GM21576 (cell line): ENCODE data around the gene FBH1.
"Not testable (repeated sequence)": the region's sequence is repeated elsewhere in the genome, so short reads cannot be mapped to it uniquely, and the experiment has no call there.

Experiments
- ATAC-seq: cut with Tn5 transposase; IDR thresholded peaks from one replicate; pipeline ENCODE4 v1.9.1; 2021; ENCODE audit warnings: mild to moderate bottlenecking, moderate library complexity; ENCODE audit not compliant: unreplicated experiment

The FBH1 gene

DNA sequence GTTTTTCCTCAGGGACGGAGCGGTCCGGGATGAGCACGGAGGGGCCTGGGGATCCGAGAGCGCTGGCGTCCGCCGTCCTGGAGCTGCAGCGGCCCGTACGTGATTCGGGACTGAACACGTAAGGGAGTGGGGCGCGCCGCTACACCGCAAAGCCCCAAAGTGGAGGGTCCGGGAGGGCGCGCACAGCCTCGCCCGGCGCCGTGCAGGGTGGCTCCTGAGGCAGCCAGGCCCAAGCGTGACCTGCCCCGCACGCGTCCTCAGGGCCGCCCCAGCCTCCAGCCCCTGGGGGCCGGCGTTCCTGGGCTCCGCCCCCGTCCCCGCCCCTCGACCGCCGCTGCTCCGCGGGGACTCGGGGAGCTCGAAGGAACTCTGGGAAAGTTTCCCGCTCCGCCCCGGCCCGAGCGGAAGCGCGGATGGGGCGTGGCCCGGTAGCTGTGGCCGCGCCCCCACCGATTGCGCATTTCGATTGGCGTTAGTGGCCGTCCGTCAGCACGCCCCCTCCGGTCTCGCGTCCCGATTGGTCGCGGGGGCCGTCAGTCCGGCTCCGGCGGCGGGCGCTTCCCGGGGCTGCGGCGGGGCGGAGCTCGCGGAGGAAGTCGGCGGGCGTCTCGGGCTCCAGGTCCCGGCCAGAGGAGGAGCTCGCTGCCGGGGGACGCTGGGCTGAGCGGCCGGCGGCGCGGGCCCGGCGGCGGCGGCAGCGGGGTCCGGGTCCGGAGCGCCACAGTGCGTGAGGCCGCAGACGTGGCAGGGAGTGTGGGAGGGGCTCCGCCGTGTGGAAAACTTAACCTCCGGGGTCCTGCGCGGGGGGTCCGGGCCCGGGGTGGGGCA, at the start of gene FBH1, which contains the start of gene ANKRD16:
Gene FBH1 (plus strand): TSS at position 620 of the 828 bp plus-strand sequence. CDS start 103 bp downstream, at position 723.
Gene ANKRD16 (minus strand): TSS at position 270 of the 828 bp plus-strand sequence. CDS start 539 bp downstream, outside the sequence.
- peak; percentile 83 for ATAC-seq

- peak; percentile 71 for ATAC-seq
These were observed 49.4 kb upstream of the FBH1 start for GRCh38 chr10:5840314-5841307.

DNA sequence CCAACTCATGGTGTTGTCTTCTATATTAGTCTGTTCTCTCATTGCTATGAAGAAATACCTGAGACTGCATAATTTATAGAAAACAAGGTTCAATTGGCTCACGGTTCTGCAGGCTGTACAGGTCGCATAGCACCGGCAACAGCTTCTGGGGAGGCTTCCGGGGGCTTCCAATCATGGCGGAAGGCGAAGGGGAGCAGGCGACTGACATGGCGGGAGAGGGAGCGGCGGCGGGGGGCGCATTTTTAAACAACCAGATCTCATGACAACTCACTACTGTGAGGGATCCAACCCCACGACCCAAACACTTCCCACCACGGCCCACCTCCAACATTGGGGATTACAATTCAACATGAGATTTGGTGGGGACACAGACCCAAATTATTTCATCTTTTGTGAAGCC, 48.1 kb upstream of the FBH1 start:
- no peak for ATAC-seq

DNA sequence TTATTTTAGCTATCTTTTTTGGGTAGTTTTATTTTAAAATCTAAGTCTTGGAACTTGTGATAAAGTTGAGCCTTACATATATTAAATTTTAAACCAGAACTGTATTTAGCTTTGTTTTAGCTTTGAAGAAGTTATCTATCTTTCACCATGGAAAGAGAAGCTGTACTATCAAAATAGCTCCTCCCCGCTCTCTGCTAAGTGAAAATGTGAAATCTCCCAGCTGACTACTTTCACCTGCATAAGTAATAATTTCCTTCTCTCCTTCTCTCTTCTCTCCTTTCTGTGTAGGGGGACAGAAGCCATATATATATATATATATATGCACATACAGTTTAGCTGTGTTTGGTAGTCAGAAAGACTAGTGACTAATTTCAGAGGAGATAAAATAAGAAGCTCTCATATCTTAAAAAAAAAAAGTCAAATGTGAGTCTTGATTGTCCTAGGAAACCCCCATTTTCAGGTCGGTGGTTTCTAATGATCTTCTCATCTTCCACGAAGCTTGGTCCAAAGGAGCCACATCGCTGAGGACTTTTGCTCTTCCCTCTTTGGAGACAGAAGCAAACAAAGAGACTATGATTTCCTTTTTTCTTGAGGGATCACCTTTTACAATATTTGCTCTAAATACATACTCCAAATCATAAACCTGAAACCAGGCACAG, 46.2 kb upstream of the FBH1 start:
- no peak for ATAC-seq

GRCh38 chr10:5844345-5845055, 45.5 kb upstream of the FBH1 start:
- ATAC-seq, result no peak

DNA sequence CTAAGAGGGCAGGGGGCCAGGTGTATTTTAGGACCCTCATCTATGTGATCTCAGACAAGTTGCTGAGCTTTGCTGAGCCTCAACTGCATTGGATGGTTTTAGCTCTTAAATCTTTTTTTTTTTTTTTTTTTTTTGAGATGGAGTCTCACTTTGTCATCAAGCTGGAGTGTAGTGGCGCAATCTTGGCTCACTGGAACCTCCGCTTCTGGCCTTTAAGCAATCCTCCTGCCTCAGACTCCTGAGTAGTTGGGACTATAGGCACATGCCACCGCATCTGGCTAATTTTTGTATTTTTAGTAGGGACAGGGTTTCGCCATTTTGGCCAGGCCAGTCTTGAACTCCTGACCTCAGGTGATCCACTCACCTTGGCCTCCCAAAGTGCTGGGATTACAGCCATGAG, 43.4 kb upstream of the FBH1 start:
- ATAC-seq, result not testable (repeated sequence)

- no peak for ATAC-seq
These were observed 35.9 kb upstream of the FBH1 start for GRCh38 chr10:5854131-5854475.

- no peak for ATAC-seq
These were observed 33.9 kb upstream of the FBH1 start for GRCh38 chr10:5855979-5856700.

GRCh38 chr10:5856701-5857004, 33.4 kb upstream of the FBH1 start:
- no peak for ATAC-seq

DNA sequence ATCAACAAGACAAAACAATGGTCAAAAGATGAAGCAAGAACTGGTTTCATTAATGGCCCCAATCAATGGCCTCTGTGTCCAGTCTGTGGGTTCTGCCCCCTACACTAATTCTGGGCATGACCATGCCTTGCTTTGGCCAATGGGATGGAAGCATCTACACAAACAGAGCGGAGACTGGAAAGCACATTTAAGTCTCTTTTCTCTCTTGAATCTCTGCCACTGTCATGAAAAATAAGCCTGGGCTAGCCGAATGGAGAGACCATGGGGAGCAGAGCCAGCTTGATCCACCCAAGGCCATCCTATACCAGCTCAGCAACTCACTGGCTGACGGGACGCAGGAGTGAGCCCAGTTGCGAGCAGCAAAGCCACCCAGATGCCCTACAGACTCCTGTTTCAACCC, 31.2 kb upstream of the FBH1 start:
- ATAC-seq, result no peak

DNA sequence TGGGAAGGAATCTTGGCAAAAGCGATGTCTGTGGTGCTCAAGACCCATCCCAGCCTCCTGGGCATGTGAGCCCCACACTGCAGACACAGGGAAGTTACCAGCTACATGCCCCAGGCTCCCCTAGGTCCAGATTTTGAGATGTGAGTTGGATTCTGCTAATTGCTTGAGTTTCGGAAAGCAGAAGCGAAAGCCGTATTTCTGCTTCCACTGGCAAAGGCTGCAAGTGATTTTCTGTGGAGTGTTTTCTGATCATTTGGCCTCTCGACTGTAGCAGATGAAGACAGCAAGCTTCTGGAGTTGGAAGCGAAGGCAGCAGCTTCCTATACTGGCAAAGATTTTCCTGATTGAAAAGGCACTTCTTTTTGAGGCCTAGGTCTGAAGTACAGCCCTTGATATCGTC, 30.0 kb upstream of the FBH1 start:
- ATAC-seq, result no peak

GRCh38 chr10:5862360-5862961, 27.6 kb upstream of the FBH1 start:
- peak; percentile 93 for ATAC-seq

DNA sequence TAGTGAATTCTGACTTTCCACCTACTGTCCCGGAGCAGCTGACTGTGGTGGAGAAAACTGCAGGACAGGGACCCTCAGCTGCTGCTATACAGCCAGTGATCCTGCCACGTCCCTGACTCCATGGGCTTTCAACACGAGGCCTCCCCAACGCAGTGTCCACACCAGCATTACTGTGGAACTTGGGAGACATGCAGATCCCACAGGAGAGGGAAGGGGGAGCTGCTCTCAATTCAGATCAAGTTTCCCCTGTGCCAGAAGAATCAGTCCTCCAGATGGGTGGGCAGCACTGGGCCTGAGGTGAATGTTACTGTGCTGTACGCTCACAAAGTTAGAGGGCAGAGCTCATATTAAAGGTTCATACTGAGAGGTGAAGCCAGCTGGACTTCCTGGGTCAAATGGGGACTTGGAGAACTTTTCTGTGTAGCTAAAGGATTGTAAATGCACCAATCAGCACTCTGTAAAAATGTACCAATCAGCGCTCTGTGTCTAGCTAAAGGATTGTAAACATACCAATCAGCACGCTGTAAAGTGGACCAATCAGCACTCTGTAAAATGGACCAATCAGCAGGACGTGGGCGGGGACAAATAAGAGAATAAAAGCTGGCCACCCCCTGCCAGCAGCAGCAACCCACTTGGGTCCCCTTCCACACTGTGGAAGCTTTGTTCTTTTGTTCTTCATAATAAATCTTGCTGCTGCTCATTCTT, 26.9 kb upstream of the FBH1 start:
- ATAC-seq, result not testable (repeated sequence)

- ATAC-seq, result not testable (repeated sequence)
These were observed 23.5 kb upstream of the FBH1 start for GRCh38 chr10:5866451-5867081.

DNA sequence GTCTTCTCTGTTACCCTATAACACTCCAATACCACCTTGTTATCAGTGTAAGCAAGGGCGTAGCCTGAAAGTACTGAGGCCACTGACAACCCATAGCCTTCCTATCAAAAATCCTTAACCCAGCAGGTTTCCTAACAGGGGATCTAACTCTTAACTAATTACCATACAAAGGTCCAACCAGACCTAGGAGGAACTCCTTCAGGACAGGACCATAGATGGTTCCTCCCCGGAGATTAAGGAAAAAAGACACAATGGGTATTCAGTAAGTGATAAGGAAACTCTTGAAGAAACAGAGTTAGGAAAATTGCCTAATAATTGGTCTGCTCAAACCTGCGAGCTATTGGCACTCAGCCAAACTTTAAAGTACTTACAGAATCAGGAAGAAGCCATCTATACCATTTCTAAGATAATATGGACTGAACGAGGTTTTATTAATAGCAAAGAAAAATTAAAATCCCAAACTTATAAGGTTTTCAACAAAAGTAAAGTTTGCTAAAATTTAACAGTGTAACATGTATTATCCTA, 22.9 kb upstream of the FBH1 start:
- not testable (repeated sequence) for ATAC-seq

GRCh38 chr10:5868383-5868782, 21.7 kb upstream of the FBH1 start:
- not testable (repeated sequence) for ATAC-seq

DNA sequence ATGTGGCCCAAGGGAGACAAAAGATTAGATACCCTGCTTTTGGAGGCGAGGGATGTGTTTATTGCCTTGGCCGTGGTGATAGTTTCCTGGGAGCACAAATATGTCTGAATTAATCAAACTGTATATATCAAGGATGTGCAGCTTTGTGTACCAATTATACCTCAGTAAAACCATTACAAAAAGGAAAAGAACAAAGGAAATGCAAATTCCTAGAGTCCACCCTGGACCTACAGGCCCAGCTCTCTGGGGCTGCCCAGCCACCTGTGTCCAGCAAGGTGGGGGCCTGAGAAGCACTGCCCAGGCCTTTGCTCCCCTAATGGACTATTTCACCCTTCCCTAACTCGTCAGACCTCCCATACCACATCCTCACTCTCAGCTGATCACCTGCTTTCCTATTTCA, 20.9 kb upstream of the FBH1 start:
- ATAC-seq, result no peak

DNA sequence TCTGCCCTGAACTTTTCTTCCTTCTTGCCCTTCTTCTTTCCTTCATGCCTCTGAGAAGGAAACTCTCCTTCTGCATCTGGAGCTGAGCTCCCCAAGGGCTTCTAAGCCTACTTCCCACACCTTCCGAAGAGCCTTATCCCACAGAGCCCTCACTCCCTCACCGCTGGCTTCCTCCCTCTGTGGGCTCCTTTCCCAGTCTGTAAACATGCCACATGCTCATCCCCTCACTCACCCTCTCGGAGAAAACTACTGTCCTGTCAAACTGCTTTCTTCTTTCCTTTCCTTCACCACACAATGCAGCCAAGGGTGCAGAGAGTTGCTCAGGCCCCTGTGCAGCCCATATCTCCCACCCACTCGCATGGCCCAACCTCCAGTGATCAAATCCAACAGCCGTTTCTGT, 18.4 kb upstream of the FBH1 start:
- no peak for ATAC-seq
